D721Med (cell line): Measurements from ENCODE around the gene DNAJB8.

ENCODE experiments used
- DNase-seq: peaks from one replicate; pipeline ENCODE4 v3.0.0; 2011; ENCODE audit warnings: low spot score; ENCODE audit not compliant: insufficient read length
- FAIRE-seq: peaks from 2 replicates; lab custom pipeline; 2011; peaks lifted over from hg19 to GRCh38; lab: Jason Lieb, UNC
- CTCF ChIP-seq: IDR thresholded peaks from 2 replicates; pipeline ENCODE4 v1.5.1; 2012; ENCODE audit warnings: mild to moderate bottlenecking, control low read depth; ENCODE audit not compliant: insufficient read depth; ENCODE audit errors: missing control alignments

DNAJB8 gene

DNA sequence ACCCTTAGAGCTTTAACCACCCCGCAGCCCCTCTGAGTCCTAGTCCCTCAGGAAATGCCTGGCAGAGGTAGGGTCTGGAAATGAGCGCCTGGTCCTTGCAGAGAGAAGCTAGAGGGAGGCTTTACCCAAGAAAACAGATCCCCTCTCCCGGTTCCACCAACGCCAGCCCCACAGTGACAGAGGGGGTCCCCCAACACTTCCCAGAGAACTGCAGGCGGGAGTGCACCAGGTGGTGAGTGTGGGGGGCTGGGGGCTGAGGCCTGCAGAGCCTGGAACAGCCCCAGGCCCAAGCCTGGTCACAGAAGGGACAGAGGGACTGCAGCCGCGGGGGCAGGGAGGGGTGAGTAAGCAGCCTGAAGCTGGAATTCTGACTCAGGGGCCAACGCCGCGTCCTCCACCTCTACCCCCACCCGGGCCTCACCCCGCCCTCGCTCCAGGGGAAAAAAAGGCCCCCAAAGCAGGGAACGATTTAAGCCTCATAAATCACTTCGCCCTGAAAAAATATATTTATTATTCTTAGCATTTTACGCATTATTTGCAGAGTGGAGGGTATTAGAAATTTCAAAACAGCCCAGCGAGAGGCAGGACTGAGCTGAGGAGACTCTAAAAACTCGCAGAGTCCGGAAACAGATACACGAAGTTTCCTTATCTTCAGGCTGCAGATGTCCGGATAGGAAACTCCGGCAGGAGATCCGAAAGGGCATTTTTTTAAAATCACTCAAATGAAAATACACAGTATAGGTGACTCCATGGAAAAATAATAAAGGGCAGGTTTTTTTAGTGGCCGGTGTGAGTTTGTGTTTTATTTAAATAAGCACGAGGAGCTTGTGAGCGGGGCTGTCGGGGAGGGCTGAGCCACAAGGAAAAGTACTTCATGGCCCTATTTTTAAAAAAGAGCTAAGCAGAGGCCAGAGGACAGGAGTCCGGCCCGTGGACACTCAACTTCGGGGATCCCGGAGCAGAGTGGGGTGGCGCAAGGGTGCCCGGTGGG is 16.3 kb upstream of the DNAJB8 start:
- TF ChIP-seq CTCF, result no peak
- DNase-seq, result no peak
- no peak for FAIRE-seq

GRCh38 chr3:128482175-128482574 is 15.5 kb upstream of the DNAJB8 start:
- FAIRE-seq, result no peak
- no peak for TF ChIP-seq CTCF
- no peak for DNase-seq

DNA sequence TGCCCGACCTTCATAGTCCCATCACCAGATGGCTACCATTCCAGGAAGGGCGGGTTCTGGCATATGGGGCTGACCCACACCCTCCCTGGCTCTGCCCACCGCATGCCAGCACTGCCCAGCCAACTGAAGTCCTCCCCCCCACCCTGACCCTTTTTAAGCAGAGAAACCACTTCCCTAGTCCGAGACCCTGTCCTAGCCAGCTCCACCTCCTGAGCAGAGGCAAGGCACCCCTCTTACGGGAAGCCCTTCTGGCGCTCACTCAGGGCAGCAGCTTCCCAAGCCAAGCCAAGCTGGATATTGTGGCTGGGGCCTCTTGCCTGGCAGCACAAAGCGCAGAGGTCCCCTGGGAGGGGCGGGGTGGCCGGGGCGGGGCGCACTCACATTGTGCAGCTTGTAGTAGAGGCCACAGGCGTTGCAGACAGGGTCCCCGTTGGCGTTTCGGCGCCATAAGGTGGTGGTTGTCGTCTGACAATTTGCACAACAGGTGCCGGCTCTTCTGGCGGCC is 14.8 kb upstream of the DNAJB8 start:
- TF ChIP-seq CTCF, result no peak
- DNase-seq (no peak), FAIRE-seq (no peak)

- no peak for FAIRE-seq
- no peak for DNase-seq
- TF ChIP-seq CTCF, result no peak
These were observed 14.2 kb upstream of the DNAJB8 start for GRCh38 chr3:128480717-128481437.

DNA sequence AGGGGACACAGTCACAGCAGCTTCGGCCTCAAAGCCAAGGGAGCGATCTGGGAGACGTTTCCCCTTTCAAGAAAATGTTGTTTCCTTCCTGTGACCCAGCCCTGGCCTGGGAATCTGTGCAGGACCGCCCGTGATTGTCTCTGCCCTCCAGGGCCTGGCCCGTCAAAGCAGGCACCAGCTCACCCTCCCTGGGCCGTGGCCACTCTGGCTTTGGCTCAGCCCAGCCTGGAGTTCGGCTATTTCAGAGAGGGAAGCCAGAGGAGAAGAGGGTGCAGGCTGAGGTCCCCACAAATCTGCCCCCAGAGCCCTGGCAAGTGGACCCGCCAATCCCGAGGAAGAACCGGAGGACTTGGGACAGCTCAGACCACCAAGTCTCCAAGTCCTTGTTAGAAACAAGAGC is 13.6 kb upstream of the DNAJB8 start:
- TF ChIP-seq CTCF, result no peak
- no peak for FAIRE-seq

DNA sequence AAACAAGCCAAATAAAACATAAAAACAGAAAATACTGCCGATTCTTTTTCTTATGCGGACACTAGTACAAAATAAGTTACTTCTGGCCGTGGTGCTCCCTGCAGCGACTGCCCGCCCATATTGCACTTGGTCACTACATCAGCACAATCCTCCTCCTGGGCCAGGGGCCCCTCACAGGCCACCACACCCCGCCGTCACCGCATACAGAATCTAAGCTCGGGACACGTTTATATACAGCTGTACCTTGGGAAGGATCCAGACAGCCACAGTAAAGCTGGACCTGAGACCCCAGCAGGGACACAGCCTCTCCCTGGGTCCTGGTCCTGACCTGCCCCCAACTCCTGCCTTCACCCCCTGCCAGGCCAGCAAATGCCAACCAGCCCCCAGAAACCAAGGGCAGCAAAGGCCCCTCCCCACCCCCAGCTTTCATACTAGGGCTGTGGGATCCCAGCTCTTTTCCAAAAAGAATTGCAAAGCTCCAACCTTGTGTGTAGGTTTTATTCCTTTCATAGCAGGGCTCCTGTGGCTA is 12.9 kb upstream of the DNAJB8 start:
- no peak for DNase-seq
- TF ChIP-seq CTCF, result no peak
- no peak for FAIRE-seq

More for the DNA sequence above, 13.6 kb upstream of the DNAJB8 start:
- no peak for DNase-seq
